Retinal pigment epithelial cell (primary cell): ENCODE results near the gene MKLN1.
A peak's percentile ranks its signal among the peaks of the same experiment; 100 is the strongest.

Source experiments
- DNase-seq: peaks from one replicate; pipeline ENCODE4 v3.0.0-alpha.2; 2010; ENCODE audit warnings: low read depth
- H3K4me3 ChIP-seq: 2 replicates; pipeline ENCODE4 v1.5.1; 2011; ENCODE audit warnings: mild to moderate bottlenecking, low read length, control low read depth, moderate library complexity
- CTCF ChIP-seq: conservative IDR thresholded peaks from 2 replicates; pipeline ENCODE4 v1.5.1; 2011; ENCODE audit warnings: low read depth, low read length, control low read depth, inconsistent platforms

MKLN1 gene

DNA sequence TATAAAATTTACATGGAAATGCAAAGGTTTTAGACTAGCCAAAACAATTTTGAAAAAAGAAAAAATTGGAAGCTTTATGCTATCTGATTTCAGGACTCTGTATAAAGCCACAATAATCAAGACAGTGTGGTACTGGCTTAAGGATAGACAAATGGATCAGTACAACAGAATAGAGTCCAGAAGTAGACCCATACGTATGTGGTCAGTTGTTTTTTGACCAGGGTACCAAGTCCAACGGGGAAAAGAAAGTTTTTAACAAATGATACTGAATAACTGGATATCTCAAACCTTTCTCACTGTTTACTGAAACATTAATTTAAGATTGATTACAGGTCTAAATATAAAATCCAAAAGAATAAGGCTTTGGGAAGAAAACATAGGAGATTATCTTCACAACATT is 149.1 kb downstream of the MKLN1 start:
- H3K4me3 ChIP-seq = no peak overlapping the region
- no peak for TF ChIP-seq CTCF
- DNase-seq = no peak

GRCh38 chr7:131480384-131481315 is 153.0 kb downstream of the MKLN1 start:
- DNase-seq = no peak
- TF ChIP-seq CTCF = no peak
- no peak overlapping the region for H3K4me3 ChIP-seq

DNA sequence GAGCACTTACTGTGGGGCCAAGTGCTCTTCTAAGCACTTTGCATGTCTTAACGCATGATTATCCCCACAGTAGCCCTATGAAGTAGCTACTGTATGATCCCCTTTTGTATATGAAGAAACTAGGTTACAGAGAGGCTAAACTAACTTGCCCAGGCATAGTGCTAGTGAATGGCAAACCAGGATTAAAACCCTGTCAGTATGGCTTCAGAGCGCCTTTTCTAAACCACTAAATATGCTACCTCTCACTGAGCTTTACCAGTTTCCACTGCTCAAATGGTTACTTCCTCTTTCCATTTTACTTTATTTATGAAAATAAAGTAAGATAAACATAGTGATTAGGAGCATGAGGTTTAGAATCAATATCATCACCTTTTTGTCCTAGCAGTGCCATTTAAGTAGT is 155.1 kb downstream of the MKLN1 start:
- no peak overlapping the region for H3K4me3 ChIP-seq
- no peak for TF ChIP-seq CTCF
- DNase-seq = no peak

DNA sequence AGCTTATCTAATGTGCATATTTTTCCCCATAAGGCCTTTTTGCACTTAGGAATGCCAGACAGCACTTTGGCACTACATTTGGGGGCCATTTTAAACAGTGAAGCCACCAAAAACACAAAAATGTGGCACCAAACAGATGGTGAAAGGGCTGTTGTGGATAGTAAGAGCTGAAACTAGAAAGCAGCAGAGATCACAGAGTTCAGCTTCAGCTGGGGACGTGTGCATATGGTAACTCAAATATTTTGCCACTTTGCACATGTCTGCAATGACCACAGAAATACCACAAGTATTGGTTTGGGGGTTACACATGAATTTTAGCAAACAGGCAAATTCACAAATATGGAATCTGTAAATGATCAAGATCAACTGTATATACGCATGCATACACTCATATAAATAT is 155.9 kb downstream of the MKLN1 start:
- no peak overlapping the region for H3K4me3 ChIP-seq
- no peak for TF ChIP-seq CTCF
- no peak for DNase-seq

DNA sequence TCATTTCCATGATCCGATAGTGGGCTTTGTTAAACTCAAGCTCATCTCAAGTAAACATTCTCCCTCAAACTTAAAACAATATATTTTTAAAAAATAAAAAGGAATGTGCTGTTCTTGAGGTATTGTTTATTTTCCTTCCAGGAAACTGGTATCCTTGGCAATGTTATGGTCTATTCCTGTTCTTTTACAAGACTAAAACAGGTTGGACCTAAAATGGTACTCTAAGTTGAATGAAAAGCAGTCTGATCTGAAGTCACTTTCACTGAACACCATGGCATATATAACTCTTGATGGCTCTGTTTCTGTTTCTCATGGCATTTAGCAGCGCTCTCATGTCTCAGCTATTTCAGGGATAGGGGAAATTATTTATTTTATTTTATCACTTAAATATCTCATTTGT is 158.7 kb downstream of the MKLN1 start:
- no peak for DNase-seq
- TF ChIP-seq CTCF = no peak
- H3K4me3 ChIP-seq = no peak overlapping the region

DNA sequence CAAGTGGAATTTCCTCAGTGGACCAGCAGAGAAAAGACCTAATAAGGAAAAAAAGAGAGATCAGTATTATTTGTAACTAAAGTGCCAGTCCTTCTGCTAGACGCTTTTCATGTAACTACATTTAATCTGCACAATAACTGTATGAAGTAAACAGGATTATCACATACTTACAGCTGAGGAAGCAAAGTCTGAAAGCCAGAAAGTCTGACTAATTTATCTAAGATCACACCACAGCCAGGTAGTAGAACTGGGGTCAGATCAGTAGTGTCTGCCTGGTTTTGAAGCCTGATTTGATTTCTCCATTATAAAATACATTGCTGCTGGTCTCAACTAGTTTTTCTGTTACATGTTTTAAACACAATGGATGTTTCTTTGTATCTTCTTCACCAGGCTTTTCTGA is 159.5 kb downstream of the MKLN1 start:
- no peak overlapping the region for H3K4me3 ChIP-seq
- TF ChIP-seq CTCF = no peak
- no peak for DNase-seq

DNA sequence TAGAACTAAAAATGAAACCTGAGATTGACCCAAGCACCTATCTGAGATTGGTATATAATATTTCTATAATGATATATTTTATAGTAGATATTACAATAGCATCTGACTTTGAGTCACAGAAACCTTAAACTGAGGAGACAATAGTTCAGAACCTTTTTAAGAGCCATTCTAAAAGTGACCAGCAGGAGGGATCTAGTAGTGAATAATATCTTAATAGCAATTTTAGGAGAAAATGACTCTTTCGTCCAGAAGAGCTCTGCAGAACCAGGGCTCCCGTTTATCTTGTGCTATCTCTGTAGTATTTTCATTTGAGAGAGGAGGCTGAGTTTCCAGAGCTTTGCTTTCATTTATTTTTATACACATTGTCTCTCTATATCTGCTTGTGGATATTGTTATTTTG is 160.7 kb downstream of the MKLN1 start:
- no peak for DNase-seq
- H3K4me3 ChIP-seq = no peak overlapping the region
- TF ChIP-seq CTCF = peak; percentile 37
